ENCODE measurements around the gene CMTR1.

GRCh38 chr6:37477191-37477590 lies 44.2 kb downstream of the CMTR1 start:
- TF ChIP-seq STAT1 (conservative IDR thresholded peaks at IDR 0.05) (no peak), ATF7 (IDR thresholded peaks at IDR 0.05; ENCODE audit: low read depth) (no peak), CTCF (IDR thresholded peaks at IDR 0.05 in 2 of 3, conservative IDR thresholded peaks at IDR 0.05 in 1 of 3; ENCODE audit: control insufficient read depth in 2 of 3, extremely low read depth in 1 of 3, insufficient read depth in 1 of 3, low read depth in 3 of 3, low read length in 3 of 3) (no peak)

All from GM12878 (cell line).